WTC11 (cell line): ENCODE data around the gene ZFHX3. TPM values are rescaled to one million over a fixed set of nuclear protein-coding genes. Genes with fewer than 3 reads are reported as not detected.

Source experiments
- ATAC-seq: fragments of 200-7000 bp; cut with Tn5 transposase; 2 replicates; pipeline ENCODE4 v1.10.0; 2021; ENCODE audit warnings: mild to moderate bottlenecking, moderate library complexity
- CTCF ChIA-PET: fragments of 300-600 bp; sonication (Branson Sonifier 250); formaldehyde crosslinking; loops from one replicate; lab custom pipeline; 2021; ENCODE audit warnings: antibody characterized with exemption; lab: Charles Lee
- POLR2A ChIA-PET: fragments of 350-600 bp; sonication (Branson Sonifier 250); formaldehyde crosslinking; loops from one replicate; lab custom pipeline; 2021; ENCODE audit warnings: antibody characterized with exemption; lab: Charles Lee
- DNase-seq: peaks from one replicate; pipeline ENCODE4 v3.0.0; 2021; ENCODE audit warnings: low spot score
- H3K27ac Mint-ChIP-seq: 2 replicates; pipeline ENCODE4 v1.8.0; 2021; ENCODE audit warnings: mixed read lengths
- H3K27me3 Mint-ChIP-seq: 2 replicates; pipeline ENCODE4 v1.8.0; 2021; ENCODE audit warnings: low read depth, mild to moderate bottlenecking, moderate library complexity, mixed read lengths
- H3K36me3 Mint-ChIP-seq: 2 replicates; pipeline ENCODE4 v1.8.0; 2021; ENCODE audit warnings: mixed read lengths
- H3K4me1 Mint-ChIP-seq: 2 replicates; pipeline ENCODE4 v1.8.0; 2022; ENCODE audit warnings: mixed read lengths
- H3K4me3 Mint-ChIP-seq: 2 replicates; pipeline ENCODE4 v1.8.0; 2021; ENCODE audit warnings: mild to moderate bottlenecking, moderate library complexity, mixed read lengths
- H3K9me3 Mint-ChIP-seq: 2 replicates; pipeline ENCODE4 v1.8.0; 2021; ENCODE audit warnings: mixed read lengths
- IRF2 ChIP-seq: sonication (generic); formaldehyde crosslinking; IDR thresholded peaks from 2 replicates; pipeline ENCODE4 v1.8.0; 2022; ENCODE audit warnings: low read depth, missing genetic modification reagents, borderline replicate concordance
- KAT7 ChIP-seq: sonication (generic); formaldehyde crosslinking; IDR thresholded peaks from 2 replicates; pipeline ENCODE4 v1.8.1; 2023; ENCODE audit warnings: missing genetic modification reagents, mild to moderate bottlenecking, borderline replicate concordance
- OVOL2 ChIP-seq: fragments of 250-450 bp; sonication (Bioruptor Pico); IDR thresholded peaks from 2 replicates; pipeline ENCODE4 v1.9.0; 2021; ENCODE audit warnings: mild to moderate bottlenecking, borderline replicate concordance
- RORB ChIP-seq: fragments of 250-450 bp; sonication (Bioruptor Pico); IDR thresholded peaks from 2 replicates; pipeline ENCODE4 v1.9.0; 2021; ENCODE audit warnings: mild to moderate bottlenecking
- SP1 ChIP-seq: sonication (generic); formaldehyde crosslinking; conservative IDR thresholded peaks from 2 replicates; pipeline ENCODE4 v1.8.1; 2022; ENCODE audit warnings: missing genetic modification reagents
- ZNF121 ChIP-seq: sonication (generic); formaldehyde crosslinking; IDR thresholded peaks from 2 replicates; pipeline ENCODE4 v1.8.0; 2023; ENCODE audit warnings: missing genetic modification reagents
- ZNF232 ChIP-seq: sonication (generic); formaldehyde crosslinking; IDR thresholded peaks from 2 replicates; pipeline ENCODE4 v1.8.0; 2022; ENCODE audit warnings: mild to moderate bottlenecking, missing genetic modification reagents
- ZNF396 ChIP-seq: fragments of 250-450 bp; sonication (Bioruptor Pico); IDR thresholded peaks from 2 replicates; pipeline ENCODE4 v1.8.0; 2021; ENCODE audit warnings: mild to moderate bottlenecking, moderate library complexity, borderline replicate concordance
- ZNF416 ChIP-seq: fragments of 250-450 bp; sonication (Bioruptor Pico); IDR thresholded peaks from 2 replicates; pipeline ENCODE4 v1.9.0; 2021; ENCODE audit warnings: mild to moderate bottlenecking, inconsistent platforms
- total RNA-seq: library from RNA; stranded (reverse); gene quantifications from 3 replicates; pipeline ENCODE4 v1.2.3, GENCODE V29; 2021
- TF ChIP-seq, protein P1 (sequence below): sonication (generic); formaldehyde crosslinking; IDR thresholded peaks from 2 replicates; pipeline ENCODE4 v1.8.1; 2022; ENCODE audit warnings: missing genetic modification reagents, borderline replicate concordance
- TF ChIP-seq, protein P2 (sequence below): fragments of 200-600 bp; IDR thresholded peaks from 2 replicates; pipeline ENCODE4 v1.8.0; 2022; ENCODE audit warnings: antibody characterized with exemption
- TF ChIP-seq, protein P3 (sequence below): sonication (generic); formaldehyde crosslinking; IDR thresholded peaks from 2 replicates; pipeline ENCODE4 v1.8.0; 2022; ENCODE audit warnings: missing genetic modification reagents
- TF ChIP-seq, protein P4 (sequence below): sonication (generic); formaldehyde crosslinking; IDR thresholded peaks from 2 replicates; pipeline ENCODE4 v1.8.1; 2022; ENCODE audit warnings: low read depth, mild to moderate bottlenecking, moderate library complexity, missing genetic modification reagents, borderline replicate concordance
- TF ChIP-seq, protein P5 (sequence below): fragments of 250-450 bp; sonication (Bioruptor Pico); IDR thresholded peaks from 2 replicates; pipeline ENCODE4 v2.1.2; 2022; ENCODE audit warnings: mild to moderate bottlenecking, moderate library complexity
- TF ChIP-seq, protein P6 (sequence below): fragments of 250-450 bp; sonication (Bioruptor Pico); IDR thresholded peaks from 2 replicates; pipeline ENCODE4 v1.9.0; 2021; ENCODE audit warnings: mild to moderate bottlenecking

The ZFHX3 gene
- total RNA-seq, 1 experiment from 2014 or later = 5.7 TPM

DNA sequence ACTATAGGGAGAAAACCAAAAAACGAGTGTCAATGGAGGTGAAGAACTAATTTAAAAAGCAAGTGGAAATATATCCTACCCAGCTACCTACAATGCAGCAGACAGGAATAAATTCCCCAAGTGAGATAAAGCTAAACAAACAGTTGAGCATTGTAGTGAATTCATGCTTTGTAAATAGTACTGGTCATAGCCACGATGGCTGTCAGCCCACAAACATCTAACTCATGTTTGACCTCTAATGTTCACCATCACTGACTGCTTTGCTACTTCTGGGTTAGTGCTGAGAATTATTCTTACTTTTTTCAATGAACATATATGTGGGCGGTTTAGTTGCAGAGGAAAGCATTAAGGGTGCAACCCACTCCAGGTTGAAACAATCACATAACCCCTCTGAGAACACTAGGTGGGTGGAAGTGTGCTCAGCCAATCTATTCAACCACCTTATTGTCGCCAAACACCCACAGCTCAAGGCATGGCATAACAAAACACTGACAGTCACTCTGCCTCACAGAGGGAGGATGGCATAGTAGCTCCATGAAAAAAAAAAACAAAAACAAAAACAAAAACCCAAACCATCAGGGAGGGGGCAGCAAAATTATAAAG, 264.1 kb downstream of the ZFHX3 start:
- DNase-seq (no peak), ATAC-seq (no peak)
- H3K9me3 Mint-ChIP-seq = no peaks in the 10 kb centered on the region
- ChIA-PET CTCF (interaction anchor here (0.6 to 1.6 kb wide), 6 partner anchors 49 to 281 kb away, joined by 3 to 12 read pairs (median 4); no protein-coding TSS in a partner anchor), POLR2A (interaction anchor here (0.7 kb wide), 1 partner anchor 347 kb away, joined by 4 read pairs; no protein-coding TSS in a partner anchor)
- H3K4me1 Mint-ChIP-seq = peaks cover 32% of the 10 kb centered on the region
- TF ChIP-seq ZNF121 (CRISPR knock-in tag) (no peak), OVOL2 (no peak), RORB (CRISPR knock-in tag) (no peak), ZNF232 (CRISPR knock-in tag) (no peak), KAT7 (CRISPR knock-in tag) (no peak), ZNF396 (no peak), IRF2 (CRISPR knock-in tag) (no peak), ZNF416 (CRISPR knock-in tag) (no peak), SP1 (CRISPR knock-in tag) (no peak)
- TF ChIP-seq, protein P1, sequence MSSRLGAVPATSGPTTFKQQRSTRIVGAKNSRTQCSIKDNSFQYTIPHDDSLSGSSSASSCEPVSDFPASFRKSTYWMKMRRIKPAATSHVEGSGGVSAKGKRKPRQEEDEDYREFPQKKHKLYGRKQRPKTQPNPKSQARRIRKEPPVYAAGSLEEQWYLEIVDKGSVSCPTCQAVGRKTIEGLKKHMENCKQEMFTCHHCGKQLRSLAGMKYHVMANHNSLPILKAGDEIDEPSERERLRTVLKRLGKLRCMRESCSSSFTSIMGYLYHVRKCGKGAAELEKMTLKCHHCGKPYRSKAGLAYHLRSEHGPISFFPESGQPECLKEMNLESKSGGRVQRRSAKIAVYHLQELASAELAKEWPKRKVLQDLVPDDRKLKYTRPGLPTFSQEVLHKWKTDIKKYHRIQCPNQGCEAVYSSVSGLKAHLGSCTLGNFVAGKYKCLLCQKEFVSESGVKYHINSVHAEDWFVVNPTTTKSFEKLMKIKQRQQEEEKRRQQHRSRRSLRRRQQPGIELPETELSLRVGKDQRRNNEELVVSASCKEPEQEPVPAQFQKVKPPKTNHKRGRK = no peak
- TF ChIP-seq, protein P2, sequence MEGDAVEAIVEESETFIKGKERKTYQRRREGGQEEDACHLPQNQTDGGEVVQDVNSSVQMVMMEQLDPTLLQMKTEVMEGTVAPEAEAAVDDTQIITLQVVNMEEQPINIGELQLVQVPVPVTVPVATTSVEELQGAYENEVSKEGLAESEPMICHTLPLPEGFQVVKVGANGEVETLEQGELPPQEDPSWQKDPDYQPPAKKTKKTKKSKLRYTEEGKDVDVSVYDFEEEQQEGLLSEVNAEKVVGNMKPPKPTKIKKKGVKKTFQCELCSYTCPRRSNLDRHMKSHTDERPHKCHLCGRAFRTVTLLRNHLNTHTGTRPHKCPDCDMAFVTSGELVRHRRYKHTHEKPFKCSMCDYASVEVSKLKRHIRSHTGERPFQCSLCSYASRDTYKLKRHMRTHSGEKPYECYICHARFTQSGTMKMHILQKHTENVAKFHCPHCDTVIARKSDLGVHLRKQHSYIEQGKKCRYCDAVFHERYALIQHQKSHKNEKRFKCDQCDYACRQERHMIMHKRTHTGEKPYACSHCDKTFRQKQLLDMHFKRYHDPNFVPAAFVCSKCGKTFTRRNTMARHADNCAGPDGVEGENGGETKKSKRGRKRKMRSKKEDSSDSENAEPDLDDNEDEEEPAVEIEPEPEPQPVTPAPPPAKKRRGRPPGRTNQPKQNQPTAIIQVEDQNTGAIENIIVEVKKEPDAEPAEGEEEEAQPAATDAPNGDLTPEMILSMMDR = no peak
- TF ChIP-seq, protein P3, sequence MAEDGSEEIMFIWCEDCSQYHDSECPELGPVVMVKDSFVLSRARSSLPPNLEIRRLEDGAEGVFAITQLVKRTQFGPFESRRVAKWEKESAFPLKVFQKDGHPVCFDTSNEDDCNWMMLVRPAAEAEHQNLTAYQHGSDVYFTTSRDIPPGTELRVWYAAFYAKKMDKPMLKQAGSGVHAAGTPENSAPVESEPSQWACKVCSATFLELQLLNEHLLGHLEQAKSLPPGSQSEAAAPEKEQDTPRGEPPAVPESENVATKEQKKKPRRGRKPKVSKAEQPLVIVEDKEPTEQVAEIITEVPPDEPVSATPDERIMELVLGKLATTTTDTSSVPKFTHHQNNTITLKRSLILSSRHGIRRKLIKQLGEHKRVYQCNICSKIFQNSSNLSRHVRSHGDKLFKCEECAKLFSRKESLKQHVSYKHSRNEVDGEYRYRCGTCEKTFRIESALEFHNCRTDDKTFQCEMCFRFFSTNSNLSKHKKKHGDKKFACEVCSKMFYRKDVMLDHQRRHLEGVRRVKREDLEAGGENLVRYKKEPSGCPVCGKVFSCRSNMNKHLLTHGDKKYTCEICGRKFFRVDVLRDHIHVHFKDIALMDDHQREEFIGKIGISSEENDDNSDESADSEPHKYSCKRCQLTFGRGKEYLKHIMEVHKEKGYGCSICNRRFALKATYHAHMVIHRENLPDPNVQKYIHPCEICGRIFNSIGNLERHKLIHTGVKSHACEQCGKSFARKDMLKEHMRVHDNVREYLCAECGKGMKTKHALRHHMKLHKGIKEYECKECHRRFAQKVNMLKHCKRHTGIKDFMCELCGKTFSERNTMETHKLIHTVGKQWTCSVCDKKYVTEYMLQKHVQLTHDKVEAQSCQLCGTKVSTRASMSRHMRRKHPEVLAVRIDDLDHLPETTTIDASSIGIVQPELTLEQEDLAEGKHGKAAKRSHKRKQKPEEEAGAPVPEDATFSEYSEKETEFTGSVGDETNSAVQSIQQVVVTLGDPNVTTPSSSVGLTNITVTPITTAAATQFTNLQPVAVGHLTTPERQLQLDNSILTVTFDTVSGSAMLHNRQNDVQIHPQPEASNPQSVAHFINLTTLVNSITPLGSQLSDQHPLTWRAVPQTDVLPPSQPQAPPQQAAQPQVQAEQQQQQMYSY = no peak
- TF ChIP-seq, protein P4, sequence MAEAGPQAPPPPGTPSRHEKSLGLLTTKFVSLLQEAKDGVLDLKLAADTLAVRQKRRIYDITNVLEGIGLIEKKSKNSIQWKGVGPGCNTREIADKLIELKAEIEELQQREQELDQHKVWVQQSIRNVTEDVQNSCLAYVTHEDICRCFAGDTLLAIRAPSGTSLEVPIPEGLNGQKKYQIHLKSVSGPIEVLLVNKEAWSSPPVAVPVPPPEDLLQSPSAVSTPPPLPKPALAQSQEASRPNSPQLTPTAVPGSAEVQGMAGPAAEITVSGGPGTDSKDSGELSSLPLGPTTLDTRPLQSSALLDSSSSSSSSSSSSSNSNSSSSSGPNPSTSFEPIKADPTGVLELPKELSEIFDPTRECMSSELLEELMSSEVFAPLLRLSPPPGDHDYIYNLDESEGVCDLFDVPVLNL (CRISPR knock-in tag) = no peak
- TF ChIP-seq, protein P5, sequence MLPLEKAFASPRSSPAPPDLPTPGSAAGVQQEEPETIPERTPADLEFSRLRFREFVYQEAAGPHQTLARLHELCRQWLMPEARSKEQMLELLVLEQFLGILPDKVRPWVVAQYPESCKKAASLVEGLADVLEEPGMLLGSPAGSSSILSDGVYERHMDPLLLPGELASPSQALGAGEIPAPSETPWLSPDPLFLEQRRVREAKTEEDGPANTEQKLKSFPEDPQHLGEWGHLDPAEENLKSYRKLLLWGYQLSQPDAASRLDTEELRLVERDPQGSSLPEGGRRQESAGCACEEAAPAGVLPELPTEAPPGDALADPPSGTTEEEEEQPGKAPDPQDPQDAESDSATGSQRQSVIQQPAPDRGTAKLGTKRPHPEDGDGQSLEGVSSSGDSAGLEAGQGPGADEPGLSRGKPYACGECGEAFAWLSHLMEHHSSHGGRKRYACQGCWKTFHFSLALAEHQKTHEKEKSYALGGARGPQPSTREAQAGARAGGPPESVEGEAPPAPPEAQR (CRISPR knock-in tag) = no peak
- H3K27me3 Mint-ChIP-seq = peaks cover 12% of the 10 kb centered on the region
- no peaks in the 10 kb centered on the region for H3K36me3 Mint-ChIP-seq
- H3K4me3 Mint-ChIP-seq = no peak overlapping the region
- no peak overlapping the region for H3K27ac Mint-ChIP-seq

DNA sequence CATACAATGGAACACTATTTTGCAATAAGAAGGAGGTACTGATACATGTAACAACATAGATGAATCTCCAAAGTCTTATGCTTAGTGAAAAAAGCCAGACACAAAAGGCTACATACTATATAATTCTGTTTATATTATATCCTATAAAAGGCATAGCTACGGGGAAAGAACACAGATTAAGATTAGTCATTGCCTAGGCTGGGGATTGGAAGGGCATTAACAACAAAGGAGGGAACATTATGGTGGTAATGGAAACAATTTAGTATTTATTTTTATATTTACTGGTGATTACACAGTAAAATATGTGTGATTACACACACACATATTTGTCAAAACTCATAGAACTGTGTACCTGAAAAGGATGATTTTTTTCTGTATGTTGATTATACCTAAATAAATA, 278.1 kb downstream of the ZFHX3 start:
- peaks cover 20% of the 10 kb centered on the region for H3K9me3 Mint-ChIP-seq
- H3K4me3 Mint-ChIP-seq = no peak overlapping the region
- no peak overlapping the region for H3K27ac Mint-ChIP-seq
- CTCF ChIA-PET = no interaction called here
- H3K27me3 Mint-ChIP-seq = no peaks in the 10 kb centered on the region
- no peak for ATAC-seq
- TF ChIP-seq, protein P6, sequence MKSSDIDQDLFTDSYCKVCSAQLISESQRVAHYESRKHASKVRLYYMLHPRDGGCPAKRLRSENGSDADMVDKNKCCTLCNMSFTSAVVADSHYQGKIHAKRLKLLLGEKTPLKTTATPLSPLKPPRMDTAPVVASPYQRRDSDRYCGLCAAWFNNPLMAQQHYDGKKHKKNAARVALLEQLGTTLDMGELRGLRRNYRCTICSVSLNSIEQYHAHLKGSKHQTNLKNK = no peak
- peaks cover 23% of the 10 kb centered on the region for H3K4me1 Mint-ChIP-seq
- DNase-seq = no peak
- POLR2A ChIA-PET = no interaction called here
- peaks cover 15% of the 10 kb centered on the region for H3K36me3 Mint-ChIP-seq
